Activated CD8-positive, alpha-beta memory T cell treated with anti-CD3 and anti-CD28 coated beads for 24 hours (primary cell): ENCODE measurements around the gene C17orf50.
A peak's percentile ranks its signal among the peaks of the same experiment; 100 is the strongest.
"Not testable (repeated sequence)": the region's sequence is repeated elsewhere in the genome, so short reads cannot be mapped to it uniquely, and the experiment has no call there.

Experiments
- DNase-seq: peaks from one replicate; pipeline ENCODE4 v3.0.0-alpha.2; 2020

The C17orf50 gene

DNA sequence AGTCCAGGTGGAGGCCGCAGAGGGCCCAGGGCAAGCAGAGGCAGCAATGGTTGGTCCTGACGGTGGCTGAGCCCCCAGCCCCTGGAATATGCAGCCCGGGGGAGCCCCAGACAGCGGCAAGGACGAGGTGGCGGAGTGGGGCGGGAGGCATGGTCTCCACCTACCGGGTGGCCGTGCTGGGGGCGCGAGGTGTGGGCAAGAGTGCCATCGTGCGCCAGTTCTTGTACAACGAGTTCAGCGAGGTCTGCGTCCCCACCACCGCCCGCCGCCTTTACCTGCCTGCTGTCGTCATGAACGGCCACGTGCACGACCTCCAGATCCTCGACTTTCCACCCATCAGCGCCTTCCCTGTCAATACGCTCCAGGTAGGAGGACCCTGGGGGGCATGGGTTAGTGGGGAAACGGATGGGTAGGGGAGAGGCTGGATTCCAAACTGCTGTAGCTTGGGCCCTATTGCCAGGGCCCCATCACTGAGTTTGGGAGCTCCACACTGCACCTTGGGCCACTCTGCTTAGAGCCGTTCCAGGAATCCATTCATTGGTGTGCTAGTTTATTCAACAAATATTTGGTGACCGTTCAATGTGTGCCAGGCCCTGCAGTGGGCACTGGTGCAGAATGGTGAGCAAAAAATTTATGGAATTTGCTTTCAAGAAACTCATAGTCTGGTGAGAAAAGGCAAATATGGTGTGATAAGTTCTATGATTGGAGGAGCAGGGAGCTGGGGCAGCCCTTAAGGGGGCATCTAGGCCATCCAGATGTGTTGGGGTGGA, 25.5 kb upstream of the C17orf50 start:
- no peak for DNase-seq

DNA sequence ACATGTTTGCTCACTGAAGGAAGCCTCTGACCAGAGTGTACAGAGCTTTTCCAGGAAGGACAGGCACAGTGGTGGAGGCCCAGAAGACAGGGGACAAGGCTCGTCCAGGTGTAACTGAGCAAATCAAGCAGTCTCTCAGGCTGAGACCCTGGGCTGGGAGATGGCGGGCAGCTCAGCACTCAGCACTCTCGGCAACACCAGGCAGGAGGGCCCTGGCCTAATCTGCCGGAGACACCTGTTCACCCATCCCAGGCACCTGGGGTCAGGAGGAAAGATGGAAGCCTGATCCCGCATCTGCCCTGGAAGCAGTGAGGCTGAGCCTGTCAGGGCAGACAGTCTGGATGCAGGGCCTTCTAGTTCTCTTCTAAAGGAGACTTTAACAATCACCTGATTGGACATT, 24.5 kb upstream of the C17orf50 start:
- DNase-seq, result no peak

DNA sequence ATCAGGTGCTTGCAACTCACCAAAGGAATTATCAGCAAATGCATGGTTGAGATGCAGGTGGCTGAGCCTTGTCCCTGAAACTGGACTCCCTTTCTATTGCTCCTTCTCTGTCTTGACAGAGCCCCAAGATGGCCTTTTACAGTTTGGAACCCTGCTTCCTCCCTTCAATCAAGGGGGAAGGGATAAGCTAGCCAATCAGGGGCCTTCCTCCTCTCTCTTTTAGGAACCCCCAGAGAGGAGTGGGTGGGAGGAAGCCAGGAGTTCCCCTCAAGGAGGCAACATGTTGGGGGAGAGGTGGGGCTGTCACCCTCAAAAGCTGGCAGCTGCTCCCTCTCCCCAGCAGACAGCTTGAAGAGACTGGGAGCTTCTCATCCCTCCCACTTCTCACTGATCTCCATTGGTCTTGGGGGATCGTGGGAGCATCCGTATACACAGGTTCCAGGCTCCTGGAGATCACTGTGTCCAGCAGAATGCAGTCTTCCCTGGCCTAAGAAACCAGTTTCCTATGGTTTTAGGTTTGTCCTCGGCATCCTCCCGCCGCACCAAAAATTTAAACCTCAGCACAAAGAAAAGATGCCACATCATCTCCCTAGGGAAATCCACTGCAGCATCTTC, 22.1 kb upstream of the C17orf50 start:
- DNase-seq, result no peak

DNA sequence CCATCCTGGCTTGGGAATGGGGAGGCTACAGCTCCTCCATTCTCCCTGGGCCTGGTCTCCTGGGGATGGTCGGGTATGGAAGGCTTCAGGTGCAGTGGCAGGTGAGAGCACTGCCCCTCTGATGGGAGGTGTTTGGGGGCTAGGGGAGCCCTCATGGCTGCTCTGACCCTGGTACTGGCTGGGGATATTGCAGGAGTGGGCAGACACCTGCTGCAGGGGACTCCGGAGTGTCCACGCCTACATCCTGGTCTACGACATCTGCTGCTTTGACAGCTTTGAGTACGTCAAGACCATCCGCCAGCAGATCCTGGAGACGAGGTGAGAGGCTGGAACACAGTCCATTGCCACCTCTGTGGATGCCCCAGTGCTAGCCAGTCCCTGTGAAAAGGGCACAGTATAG, 20.5 kb upstream of the C17orf50 start:
- DNase-seq, result no peak

DNA sequence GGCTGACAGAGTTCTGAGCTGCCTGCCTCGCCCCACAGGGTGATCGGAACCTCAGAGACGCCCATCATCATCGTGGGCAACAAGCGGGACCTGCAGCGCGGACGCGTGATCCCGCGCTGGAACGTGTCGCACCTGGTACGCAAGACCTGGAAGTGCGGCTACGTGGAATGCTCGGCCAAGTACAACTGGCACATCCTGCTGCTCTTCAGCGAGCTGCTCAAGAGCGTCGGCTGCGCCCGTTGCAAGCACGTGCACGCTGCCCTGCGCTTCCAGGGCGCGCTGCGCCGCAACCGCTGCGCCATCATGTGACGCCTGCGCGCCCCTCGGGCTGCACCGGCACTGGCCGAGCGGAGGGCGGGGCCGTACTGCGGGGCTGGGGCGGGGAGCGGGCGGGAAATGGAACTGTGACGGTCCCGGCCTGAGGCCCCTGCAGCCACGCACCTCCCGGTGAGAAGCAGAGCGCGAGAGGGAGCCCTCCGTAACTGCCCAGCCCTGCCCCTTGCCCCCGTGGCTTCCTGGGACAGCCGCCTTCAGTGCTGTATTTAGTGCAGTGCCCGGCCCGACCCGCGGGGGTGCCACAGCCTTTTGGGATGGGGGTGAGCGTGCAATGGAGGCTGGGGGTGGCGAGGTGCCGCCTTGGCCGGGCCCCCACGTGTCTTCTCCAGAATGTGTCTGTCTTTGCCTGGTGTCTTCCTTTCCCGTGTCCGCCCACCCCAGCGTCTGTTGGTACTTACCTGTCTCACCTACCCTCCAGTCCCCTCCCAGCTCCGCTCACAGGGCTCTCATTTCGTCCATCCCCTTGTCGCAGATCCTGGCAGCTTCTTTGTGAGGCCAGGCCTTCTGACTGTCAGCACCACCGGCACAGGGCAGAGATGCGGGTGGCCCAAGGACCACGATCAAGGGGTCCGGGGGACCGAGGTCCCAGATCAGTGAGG, 19.4 kb upstream of the C17orf50 start:
- DNase-seq, result no peak

DNA sequence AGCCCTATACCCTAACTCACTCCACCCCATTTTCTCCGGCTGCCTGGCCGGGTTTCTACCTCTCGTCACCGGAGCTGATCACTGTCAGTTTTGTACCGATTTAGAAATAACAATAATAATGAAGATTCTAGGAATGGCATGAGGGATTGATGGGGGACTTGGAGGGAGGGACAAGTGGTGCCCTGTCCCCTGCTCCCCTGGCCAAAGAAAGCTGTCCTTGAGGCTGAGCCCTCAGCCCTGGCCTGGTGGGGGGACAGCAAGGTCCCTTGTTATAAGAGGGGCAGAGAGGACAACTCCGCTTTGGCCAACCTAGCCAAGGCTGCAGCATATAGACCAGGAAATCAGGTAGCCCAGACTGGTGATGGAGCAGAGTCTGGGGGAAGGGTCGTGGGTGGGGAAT, 18.2 kb upstream of the C17orf50 start:
- DNase-seq, result no peak

DNA sequence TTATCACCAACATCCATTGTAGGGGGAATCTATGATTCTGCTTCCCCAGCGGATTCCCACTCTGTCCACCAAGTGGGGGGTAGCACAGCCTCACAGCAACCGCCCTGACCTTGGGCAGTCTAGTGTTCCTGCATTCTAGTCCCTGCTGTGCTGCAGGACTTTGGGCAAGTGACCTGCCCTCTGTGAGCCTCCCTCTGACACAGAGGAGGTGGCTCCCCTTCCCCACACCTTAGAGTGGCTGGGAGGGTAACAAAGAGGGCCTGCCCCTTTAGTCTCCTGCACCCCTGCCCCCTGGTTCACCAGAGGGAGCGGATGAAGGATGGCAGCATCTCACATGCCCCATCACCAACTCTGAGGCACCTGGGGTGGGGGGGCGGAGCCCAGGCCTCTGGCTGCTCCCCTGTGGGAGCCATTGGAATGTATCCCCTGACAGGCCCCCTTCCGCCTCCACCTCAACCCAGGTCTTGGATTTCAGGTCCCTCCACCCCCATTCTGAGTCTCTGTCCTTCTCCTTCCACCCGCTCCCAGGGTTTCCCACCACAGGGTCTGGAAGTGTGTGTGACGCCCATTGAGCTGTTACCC, 17.7 kb upstream of the C17orf50 start:
- no peak for DNase-seq

DNA sequence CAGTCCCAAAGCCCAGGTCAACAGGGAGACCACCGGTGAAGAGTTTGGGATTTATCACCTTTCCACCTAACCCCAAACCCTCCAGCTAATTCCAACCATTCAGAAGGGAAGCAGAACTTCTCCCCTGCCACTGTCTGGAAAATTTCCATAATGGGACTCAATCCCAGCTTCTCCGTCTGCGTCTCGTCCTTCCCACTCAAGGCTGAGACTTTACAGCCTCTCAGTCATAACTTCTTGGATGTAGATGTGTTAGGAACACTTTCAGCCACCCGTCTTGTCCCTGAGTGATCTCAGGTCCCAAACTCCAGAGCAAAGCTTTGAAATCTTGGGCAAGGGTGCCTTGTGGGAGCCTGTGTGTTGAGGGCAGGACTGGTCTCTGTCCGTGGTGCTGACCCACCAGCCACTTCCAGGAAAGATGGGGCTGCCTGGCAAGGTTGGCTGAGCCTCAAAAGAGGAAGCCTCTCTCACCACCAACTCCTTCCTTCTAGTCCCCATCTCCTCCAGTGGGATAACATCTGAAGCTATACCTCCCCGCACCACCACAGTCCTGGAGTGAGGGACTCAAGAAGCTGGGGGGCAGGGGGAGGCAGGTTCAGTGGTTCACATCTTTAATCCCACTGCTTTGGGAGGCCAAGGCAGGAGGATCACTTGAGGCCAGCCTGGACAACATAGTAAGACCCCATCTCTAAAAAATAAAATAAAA, 16.9 kb upstream of the C17orf50 start:
- no peak for DNase-seq

DNA sequence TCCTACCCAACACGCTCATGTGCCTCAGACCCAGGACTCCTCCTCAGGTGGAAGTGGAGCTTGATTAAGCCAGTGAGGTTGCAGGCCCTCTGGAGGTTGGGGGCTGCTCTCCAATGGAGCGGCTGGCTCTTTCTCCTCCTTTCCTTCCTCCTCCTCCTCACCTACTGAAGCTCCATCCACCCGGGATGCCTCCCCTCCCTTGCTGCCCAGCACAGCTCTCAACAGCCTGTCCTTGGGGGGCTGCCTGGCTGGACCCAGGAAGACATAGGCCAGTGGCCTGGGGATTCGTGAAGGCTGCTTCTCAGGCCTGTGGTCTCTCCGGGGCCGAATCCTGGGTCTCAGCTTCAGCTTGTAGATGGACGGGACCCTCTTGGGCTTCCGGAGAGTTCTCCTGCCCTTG, 15.9 kb upstream of the C17orf50 start:
- DNase-seq, result no peak

DNA sequence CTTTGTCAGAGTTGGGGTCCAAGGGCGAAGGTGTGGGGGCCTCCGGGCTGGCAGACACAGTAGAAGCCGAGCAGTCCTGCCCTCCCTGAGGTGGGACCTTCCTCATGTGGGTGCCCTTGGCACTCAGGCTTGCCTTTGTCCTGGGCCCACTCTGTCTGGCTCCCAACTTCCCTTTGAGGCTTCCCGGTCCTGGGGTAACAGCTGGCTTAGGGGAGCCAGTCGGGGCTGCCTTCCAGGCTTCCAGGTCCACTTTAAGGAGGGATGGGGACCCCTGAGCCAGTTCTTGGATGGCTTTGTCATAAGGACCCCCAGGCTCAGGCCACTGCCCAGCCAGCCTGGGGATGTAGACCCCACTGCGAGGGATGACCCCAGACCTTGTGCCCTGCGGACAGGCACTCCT, 15.4 kb upstream of the C17orf50 start:
- DNase-seq, result no peak

DNA sequence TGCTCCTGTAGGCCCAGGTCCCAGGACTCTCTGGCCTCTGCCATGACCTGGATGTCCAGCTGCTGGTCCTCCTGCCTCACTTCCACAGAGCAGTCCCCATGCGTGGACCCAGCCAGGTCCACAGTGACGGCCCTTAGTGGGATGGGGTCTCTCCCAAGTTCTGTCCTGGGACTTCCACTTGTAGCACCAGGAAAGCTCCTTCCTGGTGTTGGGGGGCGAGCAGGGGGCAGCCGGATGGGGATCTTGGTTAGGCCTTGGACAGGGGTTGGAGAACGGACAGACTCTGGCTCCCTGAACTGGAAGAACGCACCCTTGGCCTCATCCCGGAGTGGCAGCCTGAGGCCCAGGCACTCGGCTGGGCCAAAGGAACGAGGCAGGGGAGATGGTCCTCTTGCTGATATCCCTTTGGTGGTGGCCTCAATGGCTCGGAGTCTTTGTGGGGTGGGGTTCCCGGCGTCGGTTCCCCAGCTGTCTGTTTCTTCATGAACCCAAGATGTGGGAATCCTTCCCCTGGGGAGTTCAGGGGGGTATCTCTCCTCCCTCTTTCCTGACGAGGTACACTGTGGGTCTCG, 14.9 kb upstream of the C17orf50 start:
- no peak for DNase-seq

DNA sequence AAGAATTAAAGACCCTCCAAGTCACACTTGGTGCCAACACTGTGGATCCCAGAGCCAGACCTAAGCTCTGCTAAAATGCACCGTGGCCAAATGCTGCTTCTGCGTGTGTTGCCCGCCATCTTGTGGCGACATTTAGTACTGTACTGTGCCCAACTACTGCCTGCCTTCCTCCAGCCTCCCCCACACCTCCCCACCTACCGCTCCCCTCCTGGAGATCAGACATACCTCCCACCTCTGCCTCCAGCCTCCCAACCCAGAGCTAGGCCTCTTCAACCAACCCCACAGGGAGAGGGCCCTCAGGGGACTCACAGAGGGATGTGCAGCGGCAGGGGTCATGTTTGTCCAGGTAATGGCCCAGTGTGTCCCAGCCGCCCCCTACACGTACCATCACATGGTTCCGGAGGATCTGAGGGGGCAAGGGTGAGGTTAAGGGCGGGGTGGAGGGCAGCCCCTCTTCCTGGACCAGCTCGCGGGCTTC, 13.1 kb upstream of the C17orf50 start:
- DNase-seq, result peak; percentile 91

DNA sequence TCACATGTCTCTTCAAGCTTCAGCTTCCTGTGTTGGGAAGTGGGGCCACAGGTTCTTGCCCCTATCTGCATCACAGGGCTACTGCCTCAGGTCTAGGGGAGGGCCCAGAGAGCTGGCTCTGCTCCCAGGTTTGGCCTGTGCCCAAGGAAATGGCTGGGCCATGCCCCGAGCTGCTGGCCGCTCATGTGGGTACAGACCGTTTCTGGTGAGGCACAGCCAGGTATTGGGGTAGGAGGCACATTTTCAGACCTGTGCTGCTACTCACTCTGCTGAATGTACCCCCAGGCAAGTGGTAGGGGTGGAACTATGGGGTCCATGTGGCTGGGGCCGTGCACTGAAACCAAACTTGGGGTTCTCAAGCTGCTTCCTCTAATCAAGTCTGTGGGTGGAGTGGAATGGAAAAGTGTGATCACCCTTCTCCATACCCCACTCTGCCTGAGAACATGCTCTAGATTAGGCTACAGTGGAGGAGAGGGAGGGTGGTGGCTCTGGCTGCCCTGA, 12.3 kb upstream of the C17orf50 start:
- DNase-seq, result no peak

DNA sequence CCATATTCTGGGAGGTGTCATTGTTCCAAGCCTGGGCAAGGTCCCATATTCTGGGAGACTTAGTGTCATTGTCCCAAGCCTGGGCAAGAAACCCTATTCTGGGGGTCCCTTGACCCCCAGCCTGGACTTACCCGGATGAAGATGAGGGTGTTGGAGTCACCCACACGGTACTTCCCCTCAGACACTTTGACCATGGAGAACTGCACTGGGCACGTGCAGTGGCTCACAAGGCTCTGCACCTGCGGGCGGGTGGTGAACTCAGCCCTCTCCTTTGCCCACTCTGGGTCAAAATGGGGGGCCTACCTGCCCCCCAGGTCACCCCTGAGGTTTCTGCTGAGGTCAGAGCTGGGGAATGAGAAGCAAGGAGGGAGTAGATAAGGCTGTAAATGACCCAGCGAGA, 11.7 kb upstream of the C17orf50 start:
- DNase-seq, result no peak

DNA sequence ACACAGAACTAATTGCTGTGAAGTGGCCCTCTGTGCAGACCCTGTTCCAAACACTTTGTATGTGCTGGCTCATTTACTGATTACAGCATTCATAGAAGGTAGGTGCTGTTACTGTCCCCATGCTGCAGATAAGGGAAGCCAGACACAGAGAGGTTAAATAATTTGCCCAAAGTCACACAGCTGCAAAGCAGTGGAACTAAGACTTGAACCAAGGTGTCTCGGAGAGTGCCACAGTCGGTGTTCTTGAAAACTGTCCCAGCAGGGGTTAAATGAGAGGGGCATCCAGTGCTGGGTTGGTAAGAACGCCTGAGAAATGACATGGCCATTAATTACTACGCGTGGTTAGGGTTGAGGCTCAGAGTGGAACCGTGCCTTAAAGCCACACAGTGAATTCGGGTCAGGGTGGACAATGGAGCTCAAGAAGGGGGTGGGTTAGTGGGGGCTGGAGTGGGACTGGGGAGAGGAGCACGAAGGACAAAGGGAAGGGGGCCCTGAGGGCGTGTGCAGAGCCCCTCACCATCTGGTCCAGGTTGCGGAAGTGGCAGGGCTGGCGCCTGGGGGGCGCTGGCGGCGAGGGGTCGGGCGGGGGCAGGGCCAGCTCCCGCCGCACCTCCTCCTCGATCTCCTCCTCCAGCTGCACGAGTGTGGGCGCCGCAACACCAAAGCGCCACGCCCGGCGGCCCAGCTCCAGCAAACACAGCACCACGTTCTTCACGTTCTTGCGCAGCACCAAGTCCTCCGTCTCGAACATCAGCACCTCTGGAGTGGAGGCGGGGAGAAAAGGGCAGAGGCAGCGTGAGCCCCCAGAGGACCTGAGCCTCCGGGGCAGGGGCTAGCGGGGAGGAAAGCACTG, 10.9 kb upstream of the C17orf50 start:
- DNase-seq, result no peak

DNA sequence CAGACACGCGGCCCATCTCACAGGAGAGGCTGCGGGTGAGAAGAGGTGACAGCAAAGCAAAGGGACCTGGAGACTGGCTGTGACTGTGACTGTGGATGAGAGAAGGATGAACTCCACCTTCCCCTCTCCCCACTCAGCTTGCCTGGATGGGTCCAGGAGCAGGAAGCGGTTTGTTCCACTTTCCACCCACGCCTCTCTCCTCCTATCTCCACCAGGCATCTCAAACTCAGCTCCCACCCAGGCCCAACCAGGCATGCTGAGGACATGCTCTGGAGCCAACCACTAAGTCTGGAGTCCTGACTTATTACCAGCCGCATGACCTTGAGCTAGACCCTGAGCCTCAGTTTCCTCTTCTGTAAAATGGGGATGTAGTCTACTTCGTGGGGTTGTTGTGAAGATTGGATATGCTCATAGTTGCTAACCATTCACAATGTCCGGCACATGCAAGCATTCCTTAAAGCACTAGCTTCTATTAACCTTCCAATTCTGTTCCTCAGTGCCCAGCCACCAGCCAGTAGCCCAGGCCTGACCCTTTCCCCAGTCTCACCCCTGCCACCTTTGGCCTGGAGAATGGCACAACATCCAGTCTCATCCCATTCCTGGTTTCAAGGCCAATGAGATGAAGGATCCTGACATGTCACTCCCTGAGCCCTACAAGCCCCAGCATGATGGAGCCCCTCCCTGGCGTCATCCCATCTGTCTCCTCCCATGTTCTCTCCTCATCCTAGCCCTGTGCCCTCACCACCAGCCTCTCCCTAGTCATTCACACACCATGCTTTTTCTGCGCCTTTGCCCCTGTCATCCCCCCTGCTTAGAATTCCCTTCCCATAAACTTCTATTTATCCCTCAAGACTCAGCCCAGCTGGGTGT, 9.9 kb upstream of the C17orf50 start:
- DNase-seq, result no peak

DNA sequence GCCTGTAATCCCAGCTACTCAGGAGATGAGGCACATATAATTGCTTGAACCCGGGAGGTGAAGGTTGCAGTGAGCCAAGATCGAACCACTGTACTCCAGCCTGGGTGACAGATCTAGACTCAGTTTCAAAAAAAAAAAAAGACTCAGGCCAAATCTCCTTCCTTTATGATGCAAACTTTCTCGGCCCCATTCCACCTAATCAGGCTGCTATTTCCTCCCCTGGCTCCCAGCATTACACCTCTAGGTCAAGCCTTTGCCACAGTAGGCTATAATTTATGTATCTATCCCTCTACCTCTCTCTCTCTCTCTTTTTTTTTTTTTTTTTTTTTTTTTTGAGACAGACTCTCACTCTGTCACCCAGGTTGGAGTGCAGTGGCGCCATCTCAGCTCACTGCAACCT, 9.1 kb upstream of the C17orf50 start:
- not testable (repeated sequence) for DNase-seq

DNA sequence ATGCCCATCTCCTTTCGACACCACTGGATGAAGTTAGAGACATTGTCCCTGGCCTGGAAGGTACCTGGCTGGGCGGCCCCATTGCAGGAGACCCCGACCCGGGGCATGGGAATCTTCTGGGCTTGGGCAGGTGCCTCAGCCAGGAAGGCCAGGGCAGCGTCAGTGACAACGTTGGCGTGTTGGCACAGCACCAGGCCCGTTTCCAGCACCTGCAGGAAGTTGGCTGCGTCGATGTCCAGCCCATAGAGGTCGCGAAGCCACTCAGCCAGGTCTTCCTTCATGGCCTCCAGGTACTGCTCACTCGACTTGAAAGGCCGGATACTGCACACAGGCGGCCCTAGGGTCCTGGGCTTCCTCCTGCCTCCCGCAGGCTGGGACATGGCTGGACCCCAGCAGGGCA, 8.2 kb upstream of the C17orf50 start:
- no peak for DNase-seq

DNA sequence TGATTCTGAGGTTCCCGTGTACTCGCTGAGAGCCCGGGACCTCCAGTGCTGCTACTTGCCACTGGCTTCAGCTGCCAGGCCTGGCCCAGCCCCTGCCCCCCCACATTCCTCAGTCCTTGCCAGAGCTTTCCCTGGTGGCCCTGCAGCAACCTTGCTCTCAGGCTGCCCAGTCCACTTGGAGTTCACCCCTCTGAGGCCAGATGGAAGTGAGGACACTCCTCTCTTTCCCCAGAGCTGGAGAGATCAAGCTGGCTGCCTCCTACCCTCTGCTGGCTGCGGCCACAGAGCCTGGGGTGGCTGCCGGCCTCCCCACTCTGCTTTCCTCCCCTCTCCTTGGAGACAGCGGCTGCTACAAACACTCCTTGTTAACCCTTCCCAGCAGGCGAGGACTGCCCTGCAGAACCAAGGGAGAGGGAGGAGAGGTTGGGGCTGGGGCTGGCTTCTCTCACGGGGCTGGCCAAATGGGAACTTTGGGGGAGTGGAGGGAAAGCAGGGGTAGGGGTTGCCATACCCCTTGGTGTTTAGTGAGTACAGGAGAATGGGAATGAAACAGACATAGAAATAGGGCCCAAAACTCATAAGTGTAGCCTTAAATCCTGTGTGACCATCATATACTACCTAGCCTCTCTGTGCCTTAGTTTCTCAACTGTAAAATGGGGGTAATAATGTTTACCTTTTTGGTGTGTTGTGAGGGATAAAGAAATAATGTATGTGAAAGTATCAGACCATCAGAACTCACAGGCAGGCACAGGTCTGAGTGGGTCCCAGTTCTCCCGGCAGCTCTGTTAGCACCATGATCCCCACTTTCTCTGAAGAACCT, 7.5 kb upstream of the C17orf50 start, which contains the start of gene GAS2L2:
Gene GAS2L2, minus strand, starts transcription at position 295 of the 820 bp plus-strand sequence. CDS start 389 bp downstream, outside the sequence.
- DNase-seq, result no peak
